Nephron progenitor cell (in vitro differentiated cells): ENCODE data around the gene PINK1.

Source experiments
- DNase-seq: peaks from one replicate; pipeline ENCODE4 v3.0.0; 2021
- H3K27ac Mint-ChIP-seq: 2 replicates; pipeline ENCODE4 v1.8.0; 2021; ENCODE audit warnings: mild to moderate bottlenecking, moderate library complexity, mixed read lengths
- H3K27me3 Mint-ChIP-seq: 2 replicates; pipeline ENCODE4 v1.8.0; 2021; ENCODE audit warnings: mild to moderate bottlenecking, low read depth, mixed read lengths; ENCODE audit not compliant: poor library complexity
- H3K36me3 Mint-ChIP-seq: 2 replicates; pipeline ENCODE4 v1.8.0; 2021; ENCODE audit warnings: low read depth, mixed read lengths
- H3K4me1 Mint-ChIP-seq: 2 replicates; pipeline ENCODE4 v1.8.0; 2021; ENCODE audit warnings: mixed read lengths
- H3K4me3 Mint-ChIP-seq: 2 replicates; pipeline ENCODE4 v1.8.0; 2021; ENCODE audit warnings: mild to moderate bottlenecking, moderate library complexity, mixed read lengths
- H3K9me3 Mint-ChIP-seq: 2 replicates; pipeline ENCODE4 v1.8.0; 2021; ENCODE audit warnings: mild to moderate bottlenecking, moderate library complexity, mixed read lengths
- CTCF ChIP-seq: fragments of 200-600 bp; sonication (generic); IDR thresholded peaks from 2 replicates; pipeline ENCODE4 v1.5.0; 2021; ENCODE audit warnings: antibody characterized with exemption

PINK1 gene

GRCh38 chr1:20685099-20685662 lies 51.9 kb downstream of the PINK1 start:
- Mint-ChIP-seq H3K9me3 (no peaks in the 10 kb centered on the region), H3K27me3 (peaks cover 3% of the 10 kb centered on the region), H3K4me1 (peaks cover 26% of the 10 kb centered on the region), H3K36me3 (peaks cover 2% of the 10 kb centered on the region), H3K4me3 (no peak overlapping the region), H3K27ac (peak overlapping the region; percentile 80)
- no peak for TF ChIP-seq CTCF
- DNase-seq, result no peak

GRCh38 chr1:20685741-20686140 lies 52.5 kb downstream of the PINK1 start:
- Mint-ChIP-seq H3K27me3 (peaks cover 3% of the 10 kb centered on the region), H3K9me3 (no peaks in the 10 kb centered on the region), H3K36me3 (no peaks in the 10 kb centered on the region), H3K4me1 (peaks cover 26% of the 10 kb centered on the region), H3K4me3 (no peak overlapping the region), H3K27ac (peak overlapping the region; percentile 80)
- no peak for DNase-seq
- TF ChIP-seq CTCF, result no peak

- H3K27ac Mint-ChIP-seq, result no peak overlapping the region
- H3K36me3 Mint-ChIP-seq, result no peaks in the 10 kb centered on the region
- peaks cover 26% of the 10 kb centered on the region for H3K4me1 Mint-ChIP-seq
- H3K9me3 Mint-ChIP-seq, result no peaks in the 10 kb centered on the region
- H3K27me3 Mint-ChIP-seq, result peaks cover 5% of the 10 kb centered on the region
- no peak for TF ChIP-seq CTCF
- H3K4me3 Mint-ChIP-seq, result no peak overlapping the region
- DNase-seq, result peak; percentile 20
These were observed 53.8 kb downstream of the PINK1 start for GRCh38 chr1:20686883-20687725.

- no peaks in the 10 kb centered on the region for H3K36me3 Mint-ChIP-seq
- no peak for TF ChIP-seq CTCF
- no peak overlapping the region for H3K27ac Mint-ChIP-seq
- peaks cover 26% of the 10 kb centered on the region for H3K4me1 Mint-ChIP-seq
- no peak overlapping the region for H3K4me3 Mint-ChIP-seq
- H3K27me3 Mint-ChIP-seq, result peaks cover 4% of the 10 kb centered on the region
- no peaks in the 10 kb centered on the region for H3K9me3 Mint-ChIP-seq
- DNase-seq, result no peak
These were observed 56.4 kb downstream of the PINK1 start for GRCh38 chr1:20689645-20690056.

GRCh38 chr1:20691872-20692271 lies 58.6 kb downstream of the PINK1 start:
- no peak for TF ChIP-seq CTCF
- peaks cover 17% of the 10 kb centered on the region for H3K4me1 Mint-ChIP-seq
- no peak for DNase-seq
- no peaks in the 10 kb centered on the region for H3K36me3 Mint-ChIP-seq
- no peak overlapping the region for H3K27ac Mint-ChIP-seq
- H3K9me3 Mint-ChIP-seq, result no peaks in the 10 kb centered on the region
- H3K27me3 Mint-ChIP-seq, result peaks cover 7% of the 10 kb centered on the region
- no peak overlapping the region for H3K4me3 Mint-ChIP-seq
